IPS DF 6.9 (cell line): ENCODE results near the gene TMEM35A.
"Not testable (repeated sequence)": the region's sequence is repeated elsewhere in the genome, so short reads cannot be mapped to it uniquely, and the experiment has no call there.

Source experiments
- DNase-seq: peaks from one replicate; pipeline ENCODE4 v3.0.0-alpha.2; 2013; ENCODE audit warnings: low read depth, low spot score
- H3K27ac ChIP-seq: one replicate; pipeline ENCODE4 v1.5.1; 2013; ENCODE audit warnings: low read length, control low read depth
- H3K27me3 ChIP-seq: 2 replicates; pipeline ENCODE4 v1.6.1; 2013; ENCODE audit warnings: mild to moderate bottlenecking, low read length; ENCODE audit not compliant: control insufficient read depth, insufficient read depth
- H3K36me3 ChIP-seq: 2 replicates; pipeline ENCODE4 v1.6.1; 2013; ENCODE audit warnings: low read length; ENCODE audit not compliant: control insufficient read depth, insufficient read depth
- H3K4me1 ChIP-seq: 2 replicates; pipeline ENCODE4 v1.6.1; 2013; ENCODE audit warnings: low read length; ENCODE audit not compliant: control insufficient read depth, insufficient read depth
- H3K4me3 ChIP-seq: 2 replicates; pipeline ENCODE4 v1.5.1; 2013; ENCODE audit warnings: mild to moderate bottlenecking, low read length
- H3K9me3 ChIP-seq: 2 replicates; pipeline ENCODE4 v1.6.1; 2013; ENCODE audit warnings: low read length, inconsistent platforms; ENCODE audit not compliant: control insufficient read depth, insufficient read depth
- WGBS: extraction: QIAGEN DNeasy Blood & Tissue Kit; methylation state at CpG from one replicate; pipeline ENCODE4 v1.1.7; 2013; ENCODE audit warnings: mixed read lengths, missing lambda C conversion rate; ENCODE audit not compliant: insufficient read length, insufficient coverage; 5-methylcytosine and 5-hydroxymethylcytosine counted together

TMEM35A gene

GRCh38 chrX:101078716-101079598 is at the start of gene TMEM35A:
TMEM35A (plus strand) TSS chrX:101078879; CDS start chrX:101079003, 124 bp downstream.
- Histone ChIP-seq H3K9me3 (no peaks in the 10 kb centered on the region), H3K4me1 (no peaks in the 10 kb centered on the region), H3K36me3 (no peaks in the 10 kb centered on the region), H3K27me3 (no peaks in the 10 kb centered on the region), H3K4me3 (peak within 1 kb of the TSS; percentile 87; the same call in 1 of the 2 replicates), H3K27ac (no peak within 1 kb of the TSS)
- no peak for DNase-seq
- WGBS = no CpG with 5 or more reads among the region's 23 CpGs

GRCh38 chrX:101029665-101030064 is 49.0 kb upstream of the TMEM35A start:
- Histone ChIP-seq H3K9me3 (no peaks in the 10 kb centered on the region), H3K4me1 (no peaks in the 10 kb centered on the region), H3K4me3 (no peak overlapping the region), H3K36me3 (no peaks in the 10 kb centered on the region; the same call in 1 of the 2 replicates), H3K27me3 (no peaks in the 10 kb centered on the region), H3K27ac (no peak overlapping the region)
- DNase-seq = no peak
- no CpG with 5 or more reads among the region's 1 CpG for WGBS

GRCh38 chrX:101037231-101037630 is 41.4 kb upstream of the TMEM35A start:
- no peak overlapping the region for H3K4me3 ChIP-seq
- H3K4me1 ChIP-seq = no peaks in the 10 kb centered on the region
- no peaks in the 10 kb centered on the region for H3K27me3 ChIP-seq
- no peaks in the 10 kb centered on the region for H3K9me3 ChIP-seq
- H3K27ac ChIP-seq = no peak overlapping the region
- DNase-seq = no peak
- H3K36me3 ChIP-seq = no peaks in the 10 kb centered on the region

GRCh38 chrX:101040197-101040596 is 38.5 kb upstream of the TMEM35A start:
- Histone ChIP-seq H3K4me3 (no peak overlapping the region), H3K36me3 (no peaks in the 10 kb centered on the region), H3K4me1 (no peaks in the 10 kb centered on the region), H3K9me3 (no peaks in the 10 kb centered on the region), H3K27me3 (no peaks in the 10 kb centered on the region), H3K27ac (no peak overlapping the region)
- DNase-seq = no peak
- WGBS = no CpG with 5 or more reads among the region's 4 CpGs

GRCh38 chrX:101051153-101051548 is 27.5 kb upstream of the TMEM35A start:
- H3K36me3 ChIP-seq = no peaks in the 10 kb centered on the region
- no peaks in the 10 kb centered on the region for H3K9me3 ChIP-seq
- peak overlapping the region; percentile 54; the same call in 1 of the 2 replicates for H3K4me3 ChIP-seq
- H3K4me1 ChIP-seq = no peaks in the 10 kb centered on the region
- no peak overlapping the region for H3K27ac ChIP-seq
- no peaks in the 10 kb centered on the region for H3K27me3 ChIP-seq
- DNase-seq = no peak
- WGBS = no CpG with 5 or more reads among the region's 5 CpGs

- no peaks in the 10 kb centered on the region for H3K9me3 ChIP-seq
- H3K4me1 ChIP-seq = no peaks in the 10 kb centered on the region
- DNase-seq = no peak
- H3K4me3 ChIP-seq = peak within 1 kb of the TSS; percentile 54; the same call in 1 of the 2 replicates
- H3K27me3 ChIP-seq = no peaks in the 10 kb centered on the region
- no peak within 1 kb of the TSS for H3K27ac ChIP-seq
- no CpG with 5 or more reads among the region's 43 CpGs for WGBS
- no peaks in the 10 kb centered on the region for H3K36me3 ChIP-seq
These were observed 27.0 kb upstream of the TMEM35A start, which contains the start of gene TRMT2B for GRCh38 chrX:101051549-101052302. TRMT2B (minus strand) TSS chrX:101052111; CDS start chrX:101042289, 9,822 bp downstream.

GRCh38 chrX:101056551-101056950 is 22.1 kb upstream of the TMEM35A start:
- H3K9me3 ChIP-seq, H3K27me3 ChIP-seq, H3K36me3 ChIP-seq, H3K4me1 ChIP-seq, H3K4me3 ChIP-seq, H3K27ac ChIP-seq, DNase-seq: not testable (repeated sequence)
- no CpG with 5 or more reads among the region's 4 CpGs for WGBS

GRCh38 chrX:101057093-101057714 is 21.5 kb upstream of the TMEM35A start:
- WGBS = no CpG with 5 or more reads among the region's 3 CpGs
- no peak overlapping the region for H3K27ac ChIP-seq
- no peaks in the 10 kb centered on the region for H3K4me1 ChIP-seq
- no peak overlapping the region for H3K4me3 ChIP-seq
- H3K9me3 ChIP-seq = no peaks in the 10 kb centered on the region
- DNase-seq = no peak
- H3K27me3 ChIP-seq = no peaks in the 10 kb centered on the region
- no peaks in the 10 kb centered on the region for H3K36me3 ChIP-seq

GRCh38 chrX:101062176-101062575 is 16.5 kb upstream of the TMEM35A start:
- H3K27me3 ChIP-seq = no peaks in the 10 kb centered on the region
- H3K36me3 ChIP-seq = no peaks in the 10 kb centered on the region

GRCh38 chrX:101071582-101071981 is 7.1 kb upstream of the TMEM35A start:
- H3K9me3 ChIP-seq = no peaks in the 10 kb centered on the region

More at GRCh38 chrX:101062176-101062575, 16.5 kb upstream of the TMEM35A start:
- no peaks in the 10 kb centered on the region for H3K9me3 ChIP-seq
- H3K27ac ChIP-seq = no peak overlapping the region
- DNase-seq = no peak
- no peak overlapping the region for H3K4me3 ChIP-seq
- H3K4me1 ChIP-seq = no peaks in the 10 kb centered on the region

More at GRCh38 chrX:101071582-101071981, 7.1 kb upstream of the TMEM35A start:
- no peak for DNase-seq
- Histone ChIP-seq H3K27ac (no peak overlapping the region), H3K4me1 (no peaks in the 10 kb centered on the region), H3K36me3 (no peaks in the 10 kb centered on the region), H3K4me3 (no peak overlapping the region), H3K27me3 (no peaks in the 10 kb centered on the region)
- no CpG with 5 or more reads among the region's 3 CpGs for WGBS
